HG03521 (cell line): Measurements from ENCODE around the gene ELP1.
"Not testable (repeated sequence)": the region's sequence is repeated elsewhere in the genome, so short reads cannot be mapped to it uniquely, and the experiment has no call there.

Experiments
- ATAC-seq: cut with Tn5 transposase; IDR thresholded peaks from one replicate; pipeline ENCODE4 v1.9.1; 2021; ENCODE audit warnings: mild to moderate bottlenecking, moderate library complexity; ENCODE audit not compliant: unreplicated experiment

Gene ELP1

DNA sequence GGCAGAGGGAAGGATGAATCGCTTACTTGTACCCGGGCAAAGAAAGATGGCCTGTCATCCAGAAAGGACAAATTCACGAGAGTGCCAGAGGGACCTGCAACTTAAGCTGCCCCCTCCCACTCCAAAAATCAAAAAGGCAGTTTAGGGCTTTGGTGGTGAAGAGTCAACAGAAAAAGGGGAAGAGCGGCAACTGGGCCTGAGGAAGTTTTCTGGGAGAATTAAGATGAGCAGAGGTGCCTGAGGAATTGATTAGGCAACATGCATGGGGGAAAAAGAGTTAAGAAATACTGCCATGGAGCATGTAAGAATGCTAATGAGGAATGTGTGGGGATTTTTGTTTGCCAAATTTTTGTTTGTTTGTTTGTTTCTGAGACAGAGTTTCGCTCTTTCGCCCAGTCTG, 76.4 kb downstream of the ELP1 start:
- ATAC-seq = no peak

GRCh38 chr9:108855888-108856287, 78.0 kb downstream of the ELP1 start, which contains the start of gene ACTL7B:
Gene ACTL7B (minus strand): TSS chr9:108855986. CDS start chr9:108855930, 56 bp downstream.
- no peak for ATAC-seq

DNA sequence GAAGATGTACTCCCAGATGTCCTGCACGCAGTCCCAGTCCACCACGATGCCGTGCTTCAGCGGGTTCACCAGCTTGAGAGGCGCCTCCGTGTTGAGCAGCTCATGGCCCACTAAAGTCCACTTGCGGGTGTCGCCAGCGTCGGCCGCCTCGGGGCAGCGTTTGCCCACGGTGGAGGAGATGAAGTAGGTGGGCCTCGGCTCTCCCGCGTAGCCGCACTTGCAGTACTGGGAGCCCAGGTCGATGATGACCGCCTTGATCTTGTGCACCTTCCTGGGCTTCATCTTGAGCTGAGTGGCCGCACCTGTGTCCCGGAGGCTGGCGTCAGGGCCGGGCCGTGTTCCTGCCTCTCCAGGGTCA, 78.4 kb downstream of the ELP1 start:
- ATAC-seq = no peak

- ATAC-seq = no peak
These were observed 79.0 kb downstream of the ELP1 start for GRCh38 chr9:108854641-108855528.

DNA sequence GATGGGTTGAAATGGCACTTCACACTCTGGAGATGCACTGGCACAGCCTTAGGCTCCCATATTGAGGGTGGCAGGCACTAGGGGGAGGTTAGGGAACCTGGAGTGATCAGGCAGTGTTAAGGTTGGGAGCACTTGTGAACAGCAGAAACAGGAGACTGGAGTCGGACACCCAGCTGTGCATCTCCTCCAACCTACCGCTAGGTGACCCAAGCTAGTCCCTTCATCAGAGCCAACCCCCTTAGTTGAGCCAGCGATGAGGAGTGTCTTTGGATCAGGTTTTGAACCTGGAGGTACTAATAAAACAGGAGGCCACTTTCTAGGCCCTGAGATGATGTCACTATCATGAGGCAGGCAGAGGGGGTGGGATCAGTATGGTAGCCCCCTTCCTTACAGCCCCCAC, 79.8 kb downstream of the ELP1 start:
- ATAC-seq = no peak

DNA sequence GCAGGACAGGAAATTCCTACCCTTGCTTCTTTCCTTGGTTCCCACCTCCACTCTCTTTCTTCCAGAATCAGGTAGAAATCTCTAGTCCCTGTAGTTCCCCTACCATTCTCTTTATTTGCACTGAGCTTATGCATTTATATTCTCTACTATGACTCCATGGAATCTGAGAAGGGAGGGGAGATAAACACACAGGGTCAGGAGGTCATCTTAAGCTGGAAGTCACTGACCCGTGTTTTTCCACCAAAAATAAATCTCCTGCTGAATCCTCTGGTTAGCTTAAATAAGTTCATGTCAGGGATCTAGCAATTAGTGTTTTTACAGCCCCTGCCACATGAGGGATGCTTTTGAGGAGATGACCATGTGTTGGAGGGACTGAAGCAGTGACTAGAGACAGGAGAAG, 81.8 kb downstream of the ELP1 start:
- ATAC-seq = no peak

DNA sequence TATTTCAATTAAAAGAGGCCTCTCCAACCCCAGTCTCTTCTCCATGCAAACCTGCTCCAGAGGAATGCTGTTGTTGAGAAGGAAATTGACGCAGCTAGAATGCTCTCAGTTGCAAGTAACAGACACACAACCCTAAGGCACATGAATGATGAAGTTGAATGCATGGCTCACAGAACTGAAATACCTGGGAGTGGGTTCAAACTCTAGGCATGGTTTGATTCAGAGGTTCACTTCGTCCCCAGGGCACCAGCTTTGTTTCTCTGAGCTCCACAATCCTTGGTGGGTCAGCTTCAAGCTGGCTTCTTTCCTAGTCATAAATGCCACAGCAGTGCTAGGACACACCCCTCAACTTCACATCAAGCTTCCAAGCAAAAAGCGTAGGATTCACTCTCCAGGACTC, 82.8 kb downstream of the ELP1 start:
- no peak for ATAC-seq

GRCh38 chr9:108850293-108850897, 83.5 kb downstream of the ELP1 start:
- ATAC-seq = no peak

GRCh38 chr9:108848296-108848695, 85.6 kb downstream of the ELP1 start:
- ATAC-seq = not testable (repeated sequence)

DNA sequence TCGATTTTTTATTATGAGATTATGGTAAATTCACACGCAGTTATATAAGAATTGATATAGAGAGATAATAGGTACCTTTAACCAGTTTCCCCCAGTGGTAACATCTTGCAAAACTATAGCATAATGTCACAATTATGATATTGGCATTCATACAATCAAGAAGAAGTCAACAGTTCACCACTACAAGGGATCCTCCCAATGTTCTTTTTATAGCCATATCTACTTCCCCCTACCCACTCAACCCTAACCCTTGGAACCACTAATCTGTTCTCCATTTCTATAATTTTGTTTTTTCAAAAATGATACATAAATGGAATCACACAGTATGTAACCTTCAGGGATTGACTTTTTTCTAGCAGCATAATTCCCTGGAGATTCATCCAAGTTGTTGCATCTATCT, 88.0 kb downstream of the ELP1 start:
- ATAC-seq = no peak

- ATAC-seq = no peak
These were observed 88.4 kb downstream of the ELP1 start for GRCh38 chr9:108845507-108845906.

- ATAC-seq = no peak
These were observed 89.1 kb downstream of the ELP1 start for GRCh38 chr9:108844856-108845255.

DNA sequence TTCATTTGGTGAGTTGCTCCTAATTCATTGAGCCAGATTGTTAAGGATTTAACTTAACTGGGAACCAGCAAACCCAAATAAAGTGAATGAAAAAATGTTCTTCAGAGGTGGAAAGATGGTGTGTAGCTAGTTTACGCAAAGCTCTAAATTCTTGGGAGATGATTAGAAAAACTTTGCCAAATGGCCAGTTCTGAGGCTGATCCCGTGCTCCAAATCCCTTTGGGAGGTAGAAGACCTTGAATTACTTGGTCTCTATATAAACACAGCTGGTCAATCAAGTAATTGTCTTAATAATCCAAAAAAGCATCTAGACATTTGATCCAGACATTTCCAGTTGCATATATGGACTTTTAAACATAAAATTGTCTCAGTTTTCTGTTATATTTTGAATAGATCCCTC, 89.5 kb downstream of the ELP1 start:
- ATAC-seq = no peak

DNA sequence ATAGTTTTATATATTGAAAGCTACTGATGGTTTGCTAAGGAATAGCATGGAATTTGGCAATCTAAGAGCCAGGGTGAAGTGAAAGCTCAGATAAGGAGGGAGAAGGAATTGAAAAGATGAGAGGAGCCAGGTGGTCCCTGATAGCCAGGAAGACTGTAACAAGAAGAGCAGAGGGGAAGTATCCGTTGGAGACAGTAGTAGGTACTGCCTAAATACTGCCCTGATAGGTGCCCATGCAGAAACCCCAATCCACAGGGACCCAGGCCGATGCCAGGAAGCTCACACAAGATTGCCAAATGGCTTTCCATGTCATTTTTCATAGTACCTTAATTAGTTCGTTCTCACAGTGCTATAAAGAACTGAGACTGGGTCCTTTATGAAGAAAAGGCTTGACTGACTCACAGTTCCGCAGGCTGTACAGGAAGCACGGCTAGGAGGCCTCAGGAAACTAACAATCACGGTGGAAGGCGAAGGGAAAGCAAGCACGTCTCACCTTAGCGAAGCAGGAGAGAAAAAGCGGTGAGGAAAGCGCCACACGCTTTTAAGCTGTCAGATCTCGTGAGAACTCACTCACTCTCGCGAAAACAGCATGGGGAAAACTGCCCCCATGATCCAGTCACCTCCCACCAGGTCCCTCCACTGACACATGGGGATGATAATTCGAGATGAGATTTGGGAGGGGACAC, 91.2 kb downstream of the ELP1 start:
- ATAC-seq = no peak

GRCh38 chr9:108839561-108839960, 94.4 kb downstream of the ELP1 start:
- ATAC-seq = not testable (repeated sequence)

- no peak for ATAC-seq
These were observed 95.9 kb downstream of the ELP1 start for GRCh38 chr9:108838017-108838416.

DNA sequence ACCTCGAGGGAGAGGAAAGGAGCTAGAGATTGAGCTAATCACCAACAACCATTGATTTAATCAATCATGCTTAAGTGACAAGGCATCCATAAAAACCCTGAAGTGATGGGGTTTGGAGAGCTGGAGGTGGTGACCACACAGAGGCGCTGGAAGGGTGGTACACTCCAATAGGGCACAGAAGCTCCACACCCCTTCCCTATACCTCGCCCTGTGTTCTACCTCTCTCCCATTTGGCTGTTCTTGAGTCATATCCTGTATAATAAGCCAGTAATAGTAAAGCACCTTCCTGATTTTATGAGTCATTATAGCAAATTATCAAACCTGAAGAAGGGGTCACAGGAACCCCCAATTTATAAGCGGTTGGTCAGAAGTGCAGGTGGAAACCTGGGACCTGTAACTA, 96.4 kb downstream of the ELP1 start:
- ATAC-seq = no peak

- ATAC-seq = no peak
These were observed 97.1 kb downstream of the ELP1 start for GRCh38 chr9:108836781-108837180.

- no peak for ATAC-seq
These were observed 97.6 kb downstream of the ELP1 start for GRCh38 chr9:108836319-108836718.

DNA sequence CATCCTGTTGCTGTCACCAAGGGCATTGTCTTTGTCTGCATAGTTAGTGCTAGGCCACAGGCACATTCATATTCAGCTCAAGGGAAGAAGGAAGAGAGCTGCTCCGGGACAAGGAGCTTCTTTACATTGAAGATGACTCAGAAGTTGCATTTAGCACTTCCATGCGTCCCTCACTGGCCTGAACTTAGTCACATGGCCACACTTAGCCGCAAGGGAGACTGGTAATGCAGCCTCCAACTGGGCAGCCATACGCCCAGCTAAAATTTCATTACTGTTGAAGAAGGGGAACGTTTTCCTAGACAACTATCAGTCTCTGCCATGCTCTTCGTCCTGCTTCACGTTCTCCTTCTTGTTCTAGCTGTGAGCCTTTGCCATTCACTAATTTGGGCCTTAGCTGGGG, 98.1 kb downstream of the ELP1 start:
- no peak for ATAC-seq

- ATAC-seq = no peak
These were observed 98.8 kb downstream of the ELP1 start for GRCh38 chr9:108834959-108835665.
